AG08395 (cell line): ENCODE data around the gene TMEM132C.

ENCODE experiments used
- DNase-seq: peaks from one replicate; pipeline ENCODE4 v3.0.0; 2012; ENCODE audit warnings: mixed read lengths, low spot score

Gene TMEM132C

GRCh38 chr12:128420163-128420562 is 153.2 kb downstream of the TMEM132C start:
- no peak for DNase-seq

DNA sequence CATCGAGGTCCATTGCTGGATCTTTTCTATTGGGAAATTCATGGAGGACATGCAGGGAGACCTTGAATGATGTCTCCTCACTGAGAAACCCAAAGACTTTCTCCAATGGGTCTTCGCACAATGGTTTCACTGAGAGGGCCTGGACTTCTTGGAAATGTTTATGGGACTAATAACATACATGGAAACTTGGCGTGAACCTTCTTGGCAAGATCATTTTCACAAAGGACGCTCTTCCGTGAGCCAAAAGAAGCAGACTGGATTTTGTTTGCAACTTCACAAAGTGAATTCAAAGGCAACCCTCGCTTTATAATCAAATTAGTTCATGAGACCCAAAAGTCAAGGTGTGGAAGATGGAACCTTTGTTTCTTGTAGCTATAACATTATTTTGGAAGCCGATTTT is 154.4 kb downstream of the TMEM132C start:
- DNase-seq = no peak

DNA sequence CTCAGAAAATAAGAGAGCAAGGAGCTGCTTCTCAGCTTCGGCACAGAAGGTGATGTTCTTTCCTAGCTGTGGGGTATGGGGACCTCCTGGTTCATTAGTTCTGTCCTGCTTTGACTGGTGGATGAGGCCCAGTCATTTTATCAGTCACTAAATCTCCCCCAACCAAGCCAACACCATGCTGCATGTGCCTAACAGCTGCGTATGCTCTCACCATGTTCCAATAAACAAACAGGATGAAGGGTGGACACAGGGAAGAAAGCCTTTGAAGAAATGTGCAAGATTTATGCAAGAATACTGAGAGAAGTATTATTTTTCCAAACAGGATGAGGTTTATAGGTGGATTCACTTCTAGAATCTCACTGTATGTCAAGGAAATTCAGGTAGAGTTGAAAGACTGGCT is 156.2 kb downstream of the TMEM132C start:
- DNase-seq = no peak

- DNase-seq = no peak
Observed at GRCh38 chr12:128424931-128425431, 158.0 kb downstream of the TMEM132C start.

- no peak for DNase-seq
Observed at GRCh38 chr12:128425666-128426331, 158.8 kb downstream of the TMEM132C start.

GRCh38 chr12:128426511-128426910 is 159.5 kb downstream of the TMEM132C start:
- no peak for DNase-seq

GRCh38 chr12:128439796-128440195 is 172.8 kb downstream of the TMEM132C start:
- DNase-seq = no peak

- no peak for DNase-seq
Observed at GRCh38 chr12:128442096-128442495, 175.1 kb downstream of the TMEM132C start.

DNA sequence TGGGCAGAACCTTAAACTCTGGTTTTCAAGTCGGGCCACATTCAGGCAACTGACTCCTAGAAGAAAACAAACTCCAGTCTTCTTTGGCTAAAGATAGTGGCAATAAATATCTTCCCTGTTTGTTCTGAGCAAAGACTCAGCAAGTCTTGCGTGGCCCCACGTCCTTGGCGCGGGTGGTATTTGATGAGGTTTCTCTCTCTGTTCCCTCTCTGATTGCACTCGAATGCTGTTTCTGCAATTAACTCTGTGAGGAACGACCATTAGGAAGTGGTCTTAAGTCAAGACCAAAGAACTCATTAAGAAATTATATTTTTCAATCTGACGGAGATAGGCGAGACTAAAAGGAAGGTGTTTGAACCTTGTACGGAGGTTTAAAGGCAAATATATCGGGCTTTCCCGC is 177.6 kb downstream of the TMEM132C start:
- no peak for DNase-seq

- DNase-seq = no peak
Observed at GRCh38 chr12:128445415-128446127, 178.6 kb downstream of the TMEM132C start.

DNA sequence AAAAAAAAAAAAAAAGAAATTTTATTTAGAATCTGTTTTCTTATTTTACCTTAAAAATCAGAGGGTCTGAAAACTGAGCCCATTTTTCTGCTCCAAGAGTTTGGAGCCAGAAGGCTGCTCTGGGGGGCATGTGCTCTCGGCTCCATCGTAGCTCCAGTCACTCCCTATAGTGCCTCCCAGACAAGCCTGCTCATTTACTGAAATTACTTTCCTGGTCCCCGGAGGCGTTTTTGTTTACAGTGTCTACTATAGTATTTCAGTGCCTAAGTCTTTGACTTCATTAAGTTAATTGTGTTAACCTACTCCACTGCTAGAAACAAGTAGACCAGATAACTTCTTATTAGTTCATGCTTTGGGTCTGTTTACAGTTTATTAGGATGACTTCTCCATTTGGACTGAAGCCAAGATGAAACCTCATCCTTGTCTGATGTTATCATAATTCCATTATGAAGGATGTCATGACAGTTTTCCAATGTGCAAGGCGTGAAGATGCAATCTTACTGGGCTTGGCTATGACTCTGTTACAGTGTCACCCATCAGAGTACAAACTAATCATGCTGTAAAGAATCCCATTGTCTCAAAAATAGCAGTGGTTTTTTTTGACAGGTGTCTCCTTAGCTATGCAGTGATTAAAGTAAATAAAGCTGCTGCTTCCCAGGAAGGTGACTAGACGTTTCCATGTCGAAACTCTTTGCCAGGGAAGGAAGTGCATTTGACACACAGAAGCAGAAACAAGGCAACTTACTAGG is 182.3 kb downstream of the TMEM132C start:
- DNase-seq = no peak

DNA sequence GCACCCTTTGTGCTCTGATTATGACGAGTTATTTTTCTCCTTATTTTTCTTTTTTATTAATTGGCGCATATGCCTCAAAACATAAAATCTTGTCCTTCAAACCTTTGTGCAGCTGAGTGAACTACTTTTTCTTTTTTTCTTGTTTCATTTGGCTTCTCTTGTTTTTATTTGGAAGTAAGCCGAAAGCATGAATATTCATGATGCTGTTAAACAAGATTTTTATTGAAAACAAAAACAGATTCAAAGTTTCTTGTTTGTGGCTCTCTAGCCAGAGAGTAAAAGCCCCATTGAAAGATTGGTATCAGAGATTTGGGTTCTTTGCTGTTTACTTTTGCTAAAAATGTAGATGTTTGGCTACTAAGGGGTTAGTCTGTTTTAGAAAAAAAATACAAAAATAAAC is 183.8 kb downstream of the TMEM132C start:
- DNase-seq = no peak

- no peak for DNase-seq
Observed at GRCh38 chr12:128455851-128456250, 188.9 kb downstream of the TMEM132C start.

GRCh38 chr12:128456922-128457321 is 190.0 kb downstream of the TMEM132C start:
- no peak for DNase-seq

DNA sequence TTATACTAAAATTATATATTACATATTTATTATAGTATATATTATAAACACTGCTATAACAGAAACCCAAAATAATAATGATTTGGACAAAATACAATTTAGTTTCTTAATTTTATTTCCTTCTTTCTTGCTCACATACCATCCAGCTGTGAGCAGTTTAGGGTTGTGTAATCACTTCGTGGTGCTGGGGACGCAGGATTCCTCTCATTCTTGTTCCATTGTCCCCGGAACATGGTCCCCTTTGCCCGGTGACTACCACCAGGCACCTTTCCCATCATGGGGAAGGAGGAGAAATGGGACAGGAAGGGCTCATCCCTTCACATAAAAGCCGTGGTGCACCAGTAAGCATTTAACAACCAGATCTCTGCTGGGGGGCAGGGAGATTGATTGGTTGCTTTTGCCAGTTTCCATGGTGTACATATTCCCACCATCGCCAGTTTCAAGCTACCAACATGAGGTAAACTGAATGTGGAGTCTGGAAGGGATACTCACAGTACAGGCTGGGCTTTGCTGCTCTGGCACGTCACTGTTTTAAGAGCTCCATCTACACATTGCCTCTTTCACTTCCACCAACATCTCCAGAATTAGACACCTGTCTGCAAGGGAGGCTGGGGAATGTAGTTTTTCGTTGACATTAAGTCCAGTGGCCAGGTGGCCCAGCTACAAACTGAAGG is 191.5 kb downstream of the TMEM132C start:
- no peak for DNase-seq

- DNase-seq = no peak
Observed at GRCh38 chr12:128459067-128459466, 192.1 kb downstream of the TMEM132C start.

GRCh38 chr12:128463881-128464280 is 196.9 kb downstream of the TMEM132C start:
- DNase-seq = no peak

DNA sequence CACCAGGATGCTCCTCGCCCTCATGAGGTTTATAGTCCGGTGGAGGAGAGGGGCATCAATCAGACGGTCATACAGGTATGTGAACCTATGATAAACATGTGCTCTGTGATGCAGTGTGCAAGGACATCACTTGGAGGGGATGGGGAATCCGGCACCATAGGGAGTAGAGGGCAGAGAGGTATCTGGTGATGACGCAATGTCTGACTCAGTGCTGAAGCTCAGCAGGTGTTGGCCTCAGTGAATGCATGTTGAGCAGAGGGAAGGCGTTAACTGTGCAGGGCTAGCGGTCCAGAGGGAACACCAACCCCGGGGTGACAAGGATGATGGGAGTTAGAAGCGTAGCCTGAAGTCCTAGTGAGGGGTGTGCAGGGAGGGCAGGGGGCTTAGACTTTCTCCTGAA is 200.9 kb downstream of the TMEM132C start:
- no peak for DNase-seq

DNA sequence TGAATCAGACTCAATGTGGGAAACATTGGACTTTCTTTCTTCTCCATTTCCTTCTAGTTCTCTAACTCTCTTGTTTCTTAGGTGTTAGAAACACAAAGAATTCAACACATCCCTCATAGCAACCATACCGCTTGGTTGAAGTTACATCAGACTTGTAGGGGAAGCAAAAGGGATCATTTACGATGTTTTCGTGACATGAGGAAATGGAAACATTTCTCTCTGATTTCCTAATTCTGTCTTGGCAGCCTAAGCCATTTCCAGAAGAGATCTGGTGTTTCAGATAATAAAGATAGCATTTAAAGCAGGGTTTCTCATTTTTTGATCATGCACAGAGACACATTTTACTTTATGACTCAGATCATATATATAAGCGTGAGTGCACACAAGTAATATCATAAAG is 202.0 kb downstream of the TMEM132C start:
- no peak for DNase-seq

GRCh38 chr12:128471491-128471890 is 204.5 kb downstream of the TMEM132C start:
- DNase-seq = no peak

- DNase-seq = no peak
Observed at GRCh38 chr12:128474916-128475315, 207.9 kb downstream of the TMEM132C start.

GRCh38 chr12:128476266-128476665 is 209.3 kb downstream of the TMEM132C start:
- DNase-seq = no peak
